Measurements from ENCODE around the gene NCBP3.

GRCh38 chr17:3852561-3852960 lies 6.5 kb upstream of the NCBP3 start:
- TF ChIP-seq POLR2A (IDR thresholded peaks at IDR 0.05; ENCODE audit: low read depth, low read length) (no peak), RCOR1 (IDR thresholded peaks at IDR 0.05; ENCODE audit: insufficient replicate concordance, low read length) (no peak), MXI1 (IDR thresholded peaks at IDR 0.05; ENCODE audit: borderline replicate concordance, low read depth, low read length) (no peak), SMC3 (IDR thresholded peaks at IDR 0.05; ENCODE audit: low read depth, low read length) (no peak), CEBPB (IDR thresholded peaks at IDR 0.05; ENCODE audit: low read depth, low read length) (no peak), USF2 (IDR thresholded peaks at IDR 0.05; ENCODE audit: low read depth, low read length) (no peak), MAZ (IDR thresholded peaks at IDR 0.05; ENCODE audit: borderline replicate concordance, low read depth, low read length) (no peak), NFE2L2 (IDR thresholded peaks at IDR 0.05; ENCODE audit: low read depth, low read length) (no peak)
- TF ChIP-seq, protein P1, sequence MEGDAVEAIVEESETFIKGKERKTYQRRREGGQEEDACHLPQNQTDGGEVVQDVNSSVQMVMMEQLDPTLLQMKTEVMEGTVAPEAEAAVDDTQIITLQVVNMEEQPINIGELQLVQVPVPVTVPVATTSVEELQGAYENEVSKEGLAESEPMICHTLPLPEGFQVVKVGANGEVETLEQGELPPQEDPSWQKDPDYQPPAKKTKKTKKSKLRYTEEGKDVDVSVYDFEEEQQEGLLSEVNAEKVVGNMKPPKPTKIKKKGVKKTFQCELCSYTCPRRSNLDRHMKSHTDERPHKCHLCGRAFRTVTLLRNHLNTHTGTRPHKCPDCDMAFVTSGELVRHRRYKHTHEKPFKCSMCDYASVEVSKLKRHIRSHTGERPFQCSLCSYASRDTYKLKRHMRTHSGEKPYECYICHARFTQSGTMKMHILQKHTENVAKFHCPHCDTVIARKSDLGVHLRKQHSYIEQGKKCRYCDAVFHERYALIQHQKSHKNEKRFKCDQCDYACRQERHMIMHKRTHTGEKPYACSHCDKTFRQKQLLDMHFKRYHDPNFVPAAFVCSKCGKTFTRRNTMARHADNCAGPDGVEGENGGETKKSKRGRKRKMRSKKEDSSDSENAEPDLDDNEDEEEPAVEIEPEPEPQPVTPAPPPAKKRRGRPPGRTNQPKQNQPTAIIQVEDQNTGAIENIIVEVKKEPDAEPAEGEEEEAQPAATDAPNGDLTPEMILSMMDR (conservative IDR thresholded peaks at IDR 0.05; ENCODE audit: low read depth, low read length) = no peak

Data from IMR-90 (cell line).